ENCODE results near the gene PCYT2. TPM values are rescaled to one million over a fixed set of nuclear protein-coding genes. Genes with fewer than 3 reads are reported as not detected.

Gene PCYT2
- total and polyA plus RNA-seq, 2 donors (not counting 1 experiment from before 2014, with no cell fraction given): 46.0 to 65.6 TPM

- no peak overlapping the region for H3K27ac ChIP-seq (ENCODE audit: insufficient read depth, low read length)
- H3K27me3 ChIP-seq (ENCODE audit: control insufficient read depth, insufficient read depth, low read length): no peaks in the 10 kb centered on the region
- H3K36me3 ChIP-seq (ENCODE audit: control insufficient read depth, insufficient read depth, low read length): peaks cover 32% of the 10 kb centered on the region
- no peaks in the 10 kb centered on the region for H3K9me3 ChIP-seq (ENCODE audit: control insufficient read depth, insufficient read depth, low read depth, low read length)
- H3K4me2 ChIP-seq (ENCODE audit: extremely low read depth, insufficient read depth, low read length): no peak overlapping the region
- no peaks in the 10 kb centered on the region for H4K20me1 ChIP-seq (ENCODE audit: control insufficient read depth, extremely low read depth, insufficient read depth, low read length)
- H3K9ac ChIP-seq (ENCODE audit: insufficient read depth, low read length): no peak overlapping the region
- no peak for DNase-seq (ENCODE audit: low read depth in 2 of 2)
- H3K79me2 ChIP-seq (ENCODE audit: control insufficient read depth, insufficient read depth, low read length): peaks cover 42% of the 10 kb centered on the region
- H3K4me1 ChIP-seq (ENCODE audit: control insufficient read depth, extremely low read depth, insufficient read depth, low read length): peaks cover 20% of the 10 kb centered on the region
- no peak overlapping the region for H3K4me3 ChIP-seq (replicated peaks in 1 of 4; ENCODE audit: control extremely low read depth in 1 of 4, insufficient read depth in 1 of 4, low read depth in 3 of 4, low read length in 4 of 4)
- TF ChIP-seq EZH2 (IDR thresholded peaks at IDR 0.05; ENCODE audit: low read length, missing control alignments): no peak
- TF ChIP-seq, protein P1, sequence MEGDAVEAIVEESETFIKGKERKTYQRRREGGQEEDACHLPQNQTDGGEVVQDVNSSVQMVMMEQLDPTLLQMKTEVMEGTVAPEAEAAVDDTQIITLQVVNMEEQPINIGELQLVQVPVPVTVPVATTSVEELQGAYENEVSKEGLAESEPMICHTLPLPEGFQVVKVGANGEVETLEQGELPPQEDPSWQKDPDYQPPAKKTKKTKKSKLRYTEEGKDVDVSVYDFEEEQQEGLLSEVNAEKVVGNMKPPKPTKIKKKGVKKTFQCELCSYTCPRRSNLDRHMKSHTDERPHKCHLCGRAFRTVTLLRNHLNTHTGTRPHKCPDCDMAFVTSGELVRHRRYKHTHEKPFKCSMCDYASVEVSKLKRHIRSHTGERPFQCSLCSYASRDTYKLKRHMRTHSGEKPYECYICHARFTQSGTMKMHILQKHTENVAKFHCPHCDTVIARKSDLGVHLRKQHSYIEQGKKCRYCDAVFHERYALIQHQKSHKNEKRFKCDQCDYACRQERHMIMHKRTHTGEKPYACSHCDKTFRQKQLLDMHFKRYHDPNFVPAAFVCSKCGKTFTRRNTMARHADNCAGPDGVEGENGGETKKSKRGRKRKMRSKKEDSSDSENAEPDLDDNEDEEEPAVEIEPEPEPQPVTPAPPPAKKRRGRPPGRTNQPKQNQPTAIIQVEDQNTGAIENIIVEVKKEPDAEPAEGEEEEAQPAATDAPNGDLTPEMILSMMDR (conservative IDR thresholded peaks at IDR 0.05 in 1 of 2, IDR thresholded peaks at IDR 0.05 in 1 of 2; ENCODE audit: low read depth in 1 of 2, low read length in 2 of 2): no peak
- no peak overlapping the region for H2AFZ ChIP-seq (ENCODE audit: low read length)
Measured at GRCh38 chr17:81865358-81865732, 45.9 kb downstream of the PCYT2 start.

- TF ChIP-seq, protein P1 (conservative IDR thresholded peaks at IDR 0.05 in 1 of 2, IDR thresholded peaks at IDR 0.05 in 1 of 2; ENCODE audit: low read depth in 1 of 2, low read length in 2 of 2): no peak
- TF ChIP-seq EZH2 (IDR thresholded peaks at IDR 0.05; ENCODE audit: low read length, missing control alignments): no peak
- DNase-seq (ENCODE audit: low read depth in 2 of 2): no peak
- Histone ChIP-seq H3K27ac (ENCODE audit: insufficient read depth, low read length) (no peak overlapping the region), H3K4me3 (replicated peaks in 1 of 4; ENCODE audit: control extremely low read depth in 1 of 4, insufficient read depth in 1 of 4, low read depth in 3 of 4, low read length in 4 of 4) (no peak overlapping the region), H3K79me2 (ENCODE audit: control insufficient read depth, insufficient read depth, low read length) (peaks cover 42% of the 10 kb centered on the region), H3K4me1 (ENCODE audit: control insufficient read depth, extremely low read depth, insufficient read depth, low read length) (peaks cover 19% of the 10 kb centered on the region), H3K36me3 (ENCODE audit: control insufficient read depth, insufficient read depth, low read length) (peaks cover 30% of the 10 kb centered on the region), H3K27me3 (ENCODE audit: control insufficient read depth, insufficient read depth, low read length) (no peaks in the 10 kb centered on the region), H3K9me3 (ENCODE audit: control insufficient read depth, insufficient read depth, low read depth, low read length) (no peaks in the 10 kb centered on the region), H2AFZ (ENCODE audit: low read length) (no peak overlapping the region), H3K4me2 (ENCODE audit: extremely low read depth, insufficient read depth, low read length) (no peak overlapping the region), H4K20me1 (ENCODE audit: control insufficient read depth, extremely low read depth, insufficient read depth, low read length) (no peaks in the 10 kb centered on the region), H3K9ac (ENCODE audit: insufficient read depth, low read length) (no peak overlapping the region)
Measured at GRCh38 chr17:81863833-81864768, 47.1 kb downstream of the PCYT2 start.

DNA sequence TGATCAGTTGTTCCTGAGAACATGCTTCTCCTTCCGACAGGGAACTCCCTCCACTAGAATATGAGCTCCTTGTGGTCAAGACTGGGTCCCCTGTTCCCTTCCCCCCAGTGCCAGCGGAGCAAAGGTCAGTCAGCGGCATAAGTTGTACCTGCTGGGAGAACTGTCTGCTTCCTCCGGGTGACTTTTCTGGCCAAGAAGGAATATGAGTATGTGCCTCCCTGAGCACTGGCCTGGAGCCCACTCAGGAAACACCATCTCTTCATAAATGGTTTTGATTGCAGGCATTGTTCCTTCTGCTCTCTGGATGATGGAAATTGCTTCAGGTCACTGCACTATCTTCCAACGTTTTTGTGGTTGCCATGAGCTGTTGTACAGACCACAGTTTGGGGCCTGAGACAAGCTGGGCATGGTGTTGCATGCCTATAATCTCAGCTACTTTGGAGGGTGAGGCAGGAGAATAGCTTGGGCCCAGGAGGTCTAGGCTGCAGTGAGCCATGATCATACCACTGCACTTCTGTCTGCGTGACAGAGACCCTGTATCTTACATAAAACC is 48.0 kb downstream of the PCYT2 start:
- TF ChIP-seq, protein P1 (conservative IDR thresholded peaks at IDR 0.05 in 1 of 2, IDR thresholded peaks at IDR 0.05 in 1 of 2; ENCODE audit: low read depth in 1 of 2, low read length in 2 of 2): no peak
- TF ChIP-seq EZH2 (IDR thresholded peaks at IDR 0.05; ENCODE audit: low read length, missing control alignments): no peak
- Histone ChIP-seq H3K9me3 (ENCODE audit: control insufficient read depth, insufficient read depth, low read depth, low read length) (no peaks in the 10 kb centered on the region), H3K27ac (ENCODE audit: insufficient read depth, low read length) (no peak overlapping the region), H3K79me2 (ENCODE audit: control insufficient read depth, insufficient read depth, low read length) (peaks cover 50% of the 10 kb centered on the region), H3K4me3 (replicated peaks in 1 of 4; ENCODE audit: control extremely low read depth in 1 of 4, insufficient read depth in 1 of 4, low read depth in 3 of 4, low read length in 4 of 4) (no peak overlapping the region), H2AFZ (ENCODE audit: low read length) (no peak overlapping the region), H3K4me2 (ENCODE audit: extremely low read depth, insufficient read depth, low read length) (peak overlapping the region; percentile 37), H3K4me1 (ENCODE audit: control insufficient read depth, extremely low read depth, insufficient read depth, low read length) (peaks cover 19% of the 10 kb centered on the region), H3K9ac (ENCODE audit: insufficient read depth, low read length) (no peak overlapping the region), H4K20me1 (ENCODE audit: control insufficient read depth, extremely low read depth, insufficient read depth, low read length) (no peaks in the 10 kb centered on the region), H3K36me3 (ENCODE audit: control insufficient read depth, insufficient read depth, low read length) (peaks cover 34% of the 10 kb centered on the region), H3K27me3 (ENCODE audit: control insufficient read depth, insufficient read depth, low read length) (no peaks in the 10 kb centered on the region)
- peak in 1 of 2 donors; percentile 25 for DNase-seq (ENCODE audit: low read depth in 2 of 2)
